Esophagus (tissue), 2 donors: Measurements from ENCODE around the gene SORBS1. TPM values are rescaled to one million over a fixed set of nuclear protein-coding genes. Genes with fewer than 3 reads are reported as not detected.

Experiments
- H3K27ac ChIP-seq, 2 donors: one replicate each; pipeline ENCODE4 v1.5.1; 2013; ENCODE audit warnings: low read depth in 2 of 2, mild to moderate bottlenecking in 2 of 2, inconsistent platforms in 1 of 2, low read length in 1 of 2, moderate library complexity in 1 of 2
- H3K27me3 ChIP-seq, 2 donors: one replicate each; pipeline ENCODE4 v1.6.1; 2013; ENCODE audit warnings: low read length in 2 of 2, control low read depth in 1 of 2, mild to moderate bottlenecking in 1 of 2; ENCODE audit not compliant: insufficient read depth in 2 of 2, control insufficient read depth in 1 of 2
- H3K36me3 ChIP-seq, 2 donors: one replicate each; pipeline ENCODE4 v1.6.1; 2013; ENCODE audit warnings: low read length in 1 of 2; ENCODE audit not compliant: control insufficient read depth in 2 of 2, insufficient read depth in 2 of 2
- H3K4me1 ChIP-seq, 2 donors: one replicate each; pipeline ENCODE4 v1.6.1; 2013; ENCODE audit warnings: low read length in 1 of 2; ENCODE audit not compliant: control insufficient read depth in 2 of 2, insufficient read depth in 2 of 2
- H3K4me3 ChIP-seq, 2 donors: one replicate each; pipeline ENCODE4 v1.5.1; 2013; ENCODE audit warnings: low read length in 2 of 2, mild to moderate bottlenecking in 2 of 2, low read depth in 1 of 2, moderate library complexity in 1 of 2
- H3K9me3 ChIP-seq, 2 donors: one replicate each; pipeline ENCODE4 v1.6.1; 2013; ENCODE audit warnings: mild to moderate bottlenecking in 2 of 2, low read depth in 1 of 2, low read length in 1 of 2, moderate library complexity in 1 of 2; ENCODE audit not compliant: control insufficient read depth in 2 of 2, insufficient read depth in 1 of 2
- WGBS, 2 donors: extraction: QIAGEN DNeasy Blood & Tissue Kit; methylation state at CpG; one replicate each; pipeline ENCODE4 v1.1.7; 2013; 5-methylcytosine and 5-hydroxymethylcytosine counted together
- polyA plus RNA-seq, 2 donors: library from polyadenylated mRNA; stranded (reverse); fragments of 200-250 nt; gene quantifications; one replicate each; pipeline ENCODE4 v1.2.3, GENCODE V29; 2013
- donor health status: healthy with polysubstance abuse.
- donor health status: Bipolar disorder and iron deficiency.

SORBS1 gene
- polyA plus RNA-seq, 2 donors, result 32.7 to 66.3 TPM

- H3K4me1 ChIP-seq, result peaks cover 0 to 4% of the 10 kb centered on the region in 2 donors
- H3K9me3 ChIP-seq, result no peaks in the 10 kb centered on the region
- H3K4me3 ChIP-seq, result no peak overlapping the region
- 87 to 90% methylated on average over 7 of the region's 7 CpGs for WGBS, 2 donors
- no peaks in the 10 kb centered on the region for H3K36me3 ChIP-seq
- H3K27me3 ChIP-seq, result no peaks in the 10 kb centered on the region
- peak overlapping the region in 1 of 2 donors; percentile 11 for H3K27ac ChIP-seq
Observed at GRCh38 chr10:95524358-95525032, 36.7 kb downstream of the SORBS1 start.

- H3K27ac ChIP-seq, result no peak overlapping the region
- H3K4me3 ChIP-seq, result no peak overlapping the region
- H3K36me3 ChIP-seq, result no peaks in the 10 kb centered on the region
- H3K9me3 ChIP-seq, result no peaks in the 10 kb centered on the region
- peaks cover 3 to 4% of the 10 kb centered on the region in 2 donors for H3K4me1 ChIP-seq
- 92 to 94% methylated on average over 2 of the region's 2 CpGs for WGBS, 2 donors
- H3K27me3 ChIP-seq, result no peaks in the 10 kb centered on the region
Observed at GRCh38 chr10:95522117-95522516, 39.1 kb downstream of the SORBS1 start.

- H3K4me1 ChIP-seq, result peaks cover 0 to 6% of the 10 kb centered on the region in 2 donors
- no peak overlapping the region for H3K4me3 ChIP-seq
- H3K27ac ChIP-seq, result no peak overlapping the region
- H3K9me3 ChIP-seq, result no peaks in the 10 kb centered on the region
- no peaks in the 10 kb centered on the region for H3K27me3 ChIP-seq
- no peaks in the 10 kb centered on the region for H3K36me3 ChIP-seq
- WGBS, 2 donors, result 85 to 91% methylated on average over 1 of the region's 1 CpG
Observed at GRCh38 chr10:95520617-95521016, 40.6 kb downstream of the SORBS1 start.

- no peaks in the 10 kb centered on the region for H3K36me3 ChIP-seq
- peak overlapping the region; percentile 61 to 78 for H3K27ac ChIP-seq
- no peaks in the 10 kb centered on the region for H3K9me3 ChIP-seq
- peaks cover 0 to 6% of the 10 kb centered on the region in 2 donors for H3K4me1 ChIP-seq
- WGBS, 2 donors, result 64 to 68% methylated on average over 8 of the region's 8 CpGs
- no peaks in the 10 kb centered on the region for H3K27me3 ChIP-seq
- no peak overlapping the region for H3K4me3 ChIP-seq
Observed at GRCh38 chr10:95518455-95519452, 42.4 kb downstream of the SORBS1 start.

GRCh38 chr10:95517536-95518454 lies 43.4 kb downstream of the SORBS1 start:
- no peaks in the 10 kb centered on the region for H3K9me3 ChIP-seq
- peak overlapping the region; percentile 61 to 85 for H3K27ac ChIP-seq
- H3K36me3 ChIP-seq, result no peaks in the 10 kb centered on the region
- H3K27me3 ChIP-seq, result no peaks in the 10 kb centered on the region
- 34 to 42% methylated on average over 5 of the region's 5 CpGs for WGBS, 2 donors
- H3K4me1 ChIP-seq, result peaks cover 0 to 9% of the 10 kb centered on the region in 2 donors
- H3K4me3 ChIP-seq, result no peak overlapping the region

GRCh38 chr10:95516774-95517373 lies 44.3 kb downstream of the SORBS1 start:
- H3K9me3 ChIP-seq, result no peaks in the 10 kb centered on the region
- H3K27ac ChIP-seq, result peak overlapping the region; percentile 26 to 61
- no peaks in the 10 kb centered on the region for H3K27me3 ChIP-seq
- WGBS, 2 donors, result 73 to 79% methylated on average over 7 of the region's 7 CpGs
- no peaks in the 10 kb centered on the region for H3K36me3 ChIP-seq
- H3K4me1 ChIP-seq, result peaks cover 0 to 9% of the 10 kb centered on the region in 2 donors
- H3K4me3 ChIP-seq, result no peak overlapping the region

- H3K4me3 ChIP-seq, result no peak overlapping the region
Observed at GRCh38 chr10:95513941-95514392, 47.2 kb downstream of the SORBS1 start.

GRCh38 chr10:95513008-95513589 lies 48.1 kb downstream of the SORBS1 start:
- Histone ChIP-seq H3K27ac (peak overlapping the region; percentile 52 to 76), H3K27me3 (no peaks in the 10 kb centered on the region), H3K4me1 (peaks cover 0 to 9% of the 10 kb centered on the region in 2 donors), H3K36me3 (no peaks in the 10 kb centered on the region), H3K4me3 (no peak overlapping the region), H3K9me3 (no peaks in the 10 kb centered on the region)
- WGBS, 2 donors, result 69 to 78% methylated on average over 11 of the region's 11 CpGs

More at GRCh38 chr10:95513941-95514392, 47.2 kb downstream of the SORBS1 start:
- H3K27me3 ChIP-seq, result no peaks in the 10 kb centered on the region
- H3K27ac ChIP-seq, result peak overlapping the region; percentile 52 to 54
- 11 to 27% methylated on average over 2 of the region's 2 CpGs for whole genome bisulfite sequencing, 2 donors
- H3K9me3 ChIP-seq, result no peaks in the 10 kb centered on the region
- peaks cover 0 to 9% of the 10 kb centered on the region in 2 donors for H3K4me1 ChIP-seq
- H3K36me3 ChIP-seq, result no peaks in the 10 kb centered on the region
